DOHH2 (cell line): Measurements from ENCODE around the gene TRIM41.

ENCODE experiments used
- H3F3A ChIP-seq: fragments of 200-600 bp; sonication (generic), shearing (Covaris generic); 2 replicates; pipeline ENCODE4 v1.6.0; 2016; ENCODE audit warnings: antibody characterized with exemption, mild to moderate bottlenecking; ENCODE audit not compliant: control insufficient read depth, insufficient read depth
- H3K27ac ChIP-seq: fragments of 200-600 bp; sonication (generic); 2 replicates; pipeline ENCODE4 v1.5.1; 2014; ENCODE audit warnings: low read depth, mild to moderate bottlenecking, low read length, moderate library complexity
- H3K27me3 ChIP-seq: fragments of 200-600 bp; sonication (generic); 2 replicates; pipeline ENCODE4 v1.6.1; 2014; ENCODE audit warnings: mild to moderate bottlenecking, low read length, mixed read lengths; ENCODE audit not compliant: control insufficient read depth
- H3K36me3 ChIP-seq: fragments of 200-600 bp; sonication (generic); 2 replicates; pipeline ENCODE4 v1.6.1; 2014; ENCODE audit warnings: mild to moderate bottlenecking, low read length, moderate library complexity, mixed read lengths; ENCODE audit not compliant: control insufficient read depth
- H3K4me1 ChIP-seq: fragments of 200-600 bp; sonication (generic); 2 replicates; pipeline ENCODE4 v1.6.1; 2014; ENCODE audit warnings: mild to moderate bottlenecking, low read length, mixed read lengths; ENCODE audit not compliant: control insufficient read depth
- H3K4me2 ChIP-seq: fragments of 200-600 bp; sonication (generic); 2 replicates; pipeline ENCODE4 v1.6.0; 2014; ENCODE audit warnings: mild to moderate bottlenecking, low read length, moderate library complexity
- H3K4me3 ChIP-seq: fragments of 200-600 bp; sonication (generic); 2 replicates; pipeline ENCODE4 v1.5.1; 2014; ENCODE audit warnings: mild to moderate bottlenecking, low read length, mixed read lengths
- H3K79me2 ChIP-seq: fragments of 200-600 bp; sonication (generic); 2 replicates; pipeline ENCODE4 v1.6.1; 2014; ENCODE audit warnings: mild to moderate bottlenecking, low read length, mixed read lengths; ENCODE audit not compliant: control insufficient read depth
- H3K9me2 ChIP-seq: fragments of 200-600 bp; sonication (generic); replicated peaks from 2 replicates; pipeline ENCODE4 v1.6.1; 2014; ENCODE audit warnings: mild to moderate bottlenecking, low read length, mixed read lengths; ENCODE audit not compliant: control insufficient read depth
- H3K9me3 ChIP-seq: fragments of 200-600 bp; sonication (generic); 2 replicates; pipeline ENCODE4 v1.6.1; 2014; ENCODE audit warnings: antibody characterized with exemption, low read length, mixed read lengths; ENCODE audit not compliant: control insufficient read depth, insufficient read depth
- H4K20me1 ChIP-seq: fragments of 200-600 bp; sonication (generic); 2 replicates; pipeline ENCODE4 v1.6.0; 2014; ENCODE audit warnings: low read depth, mild to moderate bottlenecking, antibody characterized with exemption, low read length, moderate library complexity; ENCODE audit not compliant: control insufficient read depth, insufficient read depth
- CTCF ChIP-seq: fragments of 200-600 bp; sonication (generic); IDR thresholded peaks from one replicate; pipeline ENCODE4 v1.5.1; 2014; ENCODE audit warnings: antibody characterized with exemption, mild to moderate bottlenecking, low read depth, low read length; ENCODE audit not compliant: poor library complexity, severe bottlenecking
- EZH2phosphoT487 ChIP-seq: fragments of 200-600 bp; sonication (generic); IDR thresholded peaks from 2 replicates; pipeline ENCODE4 v1.6.1; 2017; ENCODE audit warnings: borderline replicate concordance, mild to moderate bottlenecking, antibody characterized with exemption, low read length, moderate library complexity, mixed read lengths

Gene TRIM41

GRCh38 chr5:181185560-181185959, 37.5 kb upstream of the TRIM41 start:
- peaks cover 57% of the 10 kb centered on the region for H3K4me1 ChIP-seq
- H3K4me3 ChIP-seq: 0 out of 2 replicates have a peak overlapping the region, but pooled peaks have one; percentile 8
- peak overlapping the region; percentile 98 for H3K4me2 ChIP-seq
- H3K9me2 ChIP-seq: no peaks in the 10 kb centered on the region
- H3F3A ChIP-seq: peaks cover 33% of the 10 kb centered on the region
- H3K79me2 ChIP-seq: no peaks in the 10 kb centered on the region
- no peaks in the 10 kb centered on the region for H3K9me3 ChIP-seq
- peaks cover 10% of the 10 kb centered on the region; the same call in 1 of the 2 replicates for H3K27me3 ChIP-seq
- no peak for TF ChIP-seq CTCF
- no peak for TF ChIP-seq EZH2phosphoT487
- H3K36me3 ChIP-seq: no peaks in the 10 kb centered on the region
- H3K27ac ChIP-seq: no peak overlapping the region
- H4K20me1 ChIP-seq: no peaks in the 10 kb centered on the region

GRCh38 chr5:181186022-181186421, 37.1 kb upstream of the TRIM41 start:
- Histone ChIP-seq H3K36me3 (no peaks in the 10 kb centered on the region), H3K9me3 (no peaks in the 10 kb centered on the region), H4K20me1 (no peaks in the 10 kb centered on the region), H3K27me3 (peaks cover 10% of the 10 kb centered on the region; the same call in 1 of the 2 replicates), H3F3A (peaks cover 33% of the 10 kb centered on the region), H3K4me2 (peak overlapping the region; percentile 98; the same call in 1 of the 2 replicates), H3K79me2 (no peaks in the 10 kb centered on the region), H3K27ac (no peak overlapping the region), H3K4me3 (no peak overlapping the region), H3K4me1 (peaks cover 57% of the 10 kb centered on the region), H3K9me2 (no peaks in the 10 kb centered on the region)
- TF ChIP-seq CTCF: no peak
- no peak for TF ChIP-seq EZH2phosphoT487

- peak overlapping the region; percentile 94 for H3K4me3 ChIP-seq
Observed at GRCh38 chr5:181186986-181187499, 36.0 kb upstream of the TRIM41 start.

More at GRCh38 chr5:181186986-181187499, 36.0 kb upstream of the TRIM41 start:
- no peak for TF ChIP-seq EZH2phosphoT487
- no peak for TF ChIP-seq CTCF
- Histone ChIP-seq H3F3A (peaks cover 33% of the 10 kb centered on the region), H4K20me1 (no peaks in the 10 kb centered on the region), H3K9me2 (no peaks in the 10 kb centered on the region), H3K9me3 (no peaks in the 10 kb centered on the region), H3K4me2 (peak overlapping the region; percentile 98), H3K4me1 (peaks cover 52% of the 10 kb centered on the region), H3K27me3 (0 out of 2 replicates have a peak, but pooled peaks cover 2% of the 10 kb centered on the region), H3K27ac (peak overlapping the region; percentile 80), H3K79me2 (no peaks in the 10 kb centered on the region; the same call in 1 of the 2 replicates), H3K36me3 (no peaks in the 10 kb centered on the region)
